GM19328 (cell line): ENCODE data around the gene ZFAND5.

Source experiments
- ATAC-seq: cut with Tn5 transposase; IDR thresholded peaks from one replicate; pipeline ENCODE4 v1.9.1; 2021; ENCODE audit warnings: mild to moderate bottlenecking, moderate library complexity; ENCODE audit not compliant: unreplicated experiment

Gene ZFAND5

GRCh38 chr9:72363908-72364678, 915 bp downstream of the ZFAND5 start:
- ATAC-seq: peak; percentile 39

- no peak for ATAC-seq
These were observed 1.8 kb downstream of the ZFAND5 start for GRCh38 chr9:72363236-72363635.

GRCh38 chr9:72362680-72363139, 2.3 kb downstream of the ZFAND5 start:
- ATAC-seq: peak; percentile 25

- no peak for ATAC-seq
These were observed 2.9 kb downstream of the ZFAND5 start for GRCh38 chr9:72362118-72362531.

- ATAC-seq: no peak
These were observed 3.8 kb downstream of the ZFAND5 start for GRCh38 chr9:72361217-72361616.

GRCh38 chr9:72360324-72360723, 4.7 kb downstream of the ZFAND5 start:
- no peak for ATAC-seq

GRCh38 chr9:72356041-72356582, 8.9 kb downstream of the ZFAND5 start:
- ATAC-seq: no peak

GRCh38 chr9:72355153-72355552, 9.9 kb downstream of the ZFAND5 start:
- no peak for ATAC-seq

- no peak for ATAC-seq
These were observed 10.3 kb downstream of the ZFAND5 start for GRCh38 chr9:72354704-72355103.

- ATAC-seq: no peak
These were observed 11.4 kb downstream of the ZFAND5 start for GRCh38 chr9:72353455-72354116.

- ATAC-seq: no peak
These were observed 12.1 kb downstream of the ZFAND5 start for GRCh38 chr9:72352911-72353388.

GRCh38 chr9:72351538-72352453, 13.2 kb downstream of the ZFAND5 start:
- ATAC-seq: no peak

GRCh38 chr9:72349911-72350310, 15.1 kb downstream of the ZFAND5 start:
- ATAC-seq: no peak

GRCh38 chr9:72349240-72349639, 15.8 kb downstream of the ZFAND5 start:
- no peak for ATAC-seq

- no peak for ATAC-seq
These were observed 18.7 kb downstream of the ZFAND5 start for GRCh38 chr9:72346333-72346732.

- no peak for ATAC-seq
These were observed 26.4 kb downstream of the ZFAND5 start for GRCh38 chr9:72338631-72339030.

GRCh38 chr9:72337286-72337685, 27.7 kb downstream of the ZFAND5 start:
- ATAC-seq: no peak

GRCh38 chr9:72334658-72335337, 30.2 kb downstream of the ZFAND5 start:
- ATAC-seq: no peak

- no peak for ATAC-seq
These were observed 31.3 kb downstream of the ZFAND5 start for GRCh38 chr9:72333709-72334108.

- ATAC-seq: no peak
These were observed 31.8 kb downstream of the ZFAND5 start for GRCh38 chr9:72333197-72333596.
